ENCODE results near the gene CACNB1. TPM values are rescaled to one million over a fixed set of nuclear protein-coding genes. Genes with fewer than 3 reads are reported as not detected.

Gene CACNB1
- polyA plus RNA-seq, 1 of the 3 experiments (the other 2 are of a cell fraction) = 7.4 TPM

- Histone ChIP-seq H3K79me2 (ENCODE audit: insufficient read depth) (peaks cover 33% of the 10 kb centered on the region), H3F3A (replicated peaks; ENCODE audit: insufficient read depth) (peaks cover 16% of the 10 kb centered on the region), H3K9me2 (no peaks in the 10 kb centered on the region), H3K4me3 (ENCODE audit: low read depth in 2 of 2, low read length in 1 of 2) (no peak overlapping the region), H3K9ac (no peak overlapping the region), H4K20me1 (ENCODE audit: insufficient read depth) (0 out of 2 replicates have a peak, but pooled peaks cover 4% of the 10 kb centered on the region), H3K4me1 (ENCODE audit: control insufficient read depth in 1 of 2, insufficient read depth in 2 of 2, low read depth in 1 of 2, low read length in 1 of 2) (peaks cover 19 to 34% of the 10 kb centered on the region in 2 experiments; a peak in 2 of 4 replicates), H3K27me3 (ENCODE audit: insufficient read depth) (no peaks in the 10 kb centered on the region), H3K36me3 (replicated peaks in 1 of 2; ENCODE audit: control insufficient read depth in 1 of 2, insufficient read depth in 2 of 2, low read length in 1 of 2) (peaks cover 10 to 12% of the 10 kb centered on the region in 2 experiments), H3K27ac (ENCODE audit: low read depth in 2 of 2, low read length in 1 of 2) (no peak overlapping the region; a peak in 1 of 4 replicates), H2AFZ (ENCODE audit: low read depth) (no peak overlapping the region), H3K4me2 (peak overlapping the region; percentile 95), H3K9me3 (no peaks in the 10 kb centered on the region)
- no peak for DNase-seq
- WGBS (ENCODE audit: low lambda C conversion rate) = 86% methylated on average over 6 of the region's 10 CpGs
- ChIA-PET POLR2A (interaction anchor here (0.7 to 1.5 kb wide), 2 partner anchors 11 to 63 kb away, joined by 3 to 5 read pairs; no protein-coding TSS in a partner anchor), CTCF (interaction anchor here (1.2 to 29.0 kb wide), 6 partner anchors 9 to 212 kb away, joined by 5 to 781 read pairs (median 9); no protein-coding TSS in a partner anchor)
- no peak for TF ChIP-seq EP300 (IDR thresholded peaks at IDR 0.05; ENCODE audit: borderline replicate concordance in 1 of 2, low read depth in 1 of 2, low read length in 1 of 2)
- TF ChIP-seq USF1 (IDR thresholded peaks at IDR 0.05; ENCODE audit: borderline replicate concordance, low read depth) = no peak
- no peak for TF ChIP-seq TAF1 (IDR thresholded peaks at IDR 0.05; ENCODE audit: borderline replicate concordance, low read depth, low read length)
- TF ChIP-seq RCOR1 (IDR thresholded peaks at IDR 0.05; ENCODE audit: low read length) = no peak
- no peak for TF ChIP-seq JUND (IDR thresholded peaks at IDR 0.05)
- TF ChIP-seq CTCF (IDR thresholded peaks at IDR 0.05) = no peak
- no peak for TF ChIP-seq FOXM1 (IDR thresholded peaks at IDR 0.05; ENCODE audit: low read depth)
- no peak for TF ChIP-seq ELF1 (IDR thresholded peaks at IDR 0.05)
- no peak for TF ChIP-seq TCF12 (IDR thresholded peaks at IDR 0.05)
- no peak for TF ChIP-seq GABPA (IDR thresholded peaks at IDR 0.05; ENCODE audit: low read depth)
- TF ChIP-seq RAD21 (IDR thresholded peaks at IDR 0.05; ENCODE audit: low read length) = no peak
- TF ChIP-seq MXI1 (IDR thresholded peaks at IDR 0.05; ENCODE audit: low read depth, low read length) = no peak
- no peak for TF ChIP-seq CHD2 (IDR thresholded peaks at IDR 0.05; ENCODE audit: low read length, partially characterized antibody)
Measured at GRCh38 chr17:39194985-39195524, 2.4 kb downstream of the CACNB1 start.

GRCh38 chr17:39194089-39194984 lies 3.1 kb downstream of the CACNB1 start:
- Histone ChIP-seq H3K4me1 (ENCODE audit: control insufficient read depth in 1 of 2, insufficient read depth in 2 of 2, low read depth in 1 of 2, low read length in 1 of 2) (peaks cover 19 to 34% of the 10 kb centered on the region in 2 experiments; a peak in 2 of 4 replicates), H2AFZ (ENCODE audit: low read depth) (no peak overlapping the region), H3K4me2 (no peak overlapping the region), H3F3A (replicated peaks; ENCODE audit: insufficient read depth) (peaks cover 11% of the 10 kb centered on the region), H4K20me1 (ENCODE audit: insufficient read depth) (0 out of 2 replicates have a peak, but pooled peaks cover 4% of the 10 kb centered on the region), H3K4me3 (ENCODE audit: low read depth in 2 of 2, low read length in 1 of 2) (no peak overlapping the region), H3K9me3 (no peaks in the 10 kb centered on the region), H3K27me3 (ENCODE audit: insufficient read depth) (no peaks in the 10 kb centered on the region), H3K27ac (ENCODE audit: low read depth in 2 of 2, low read length in 1 of 2) (no peak overlapping the region; a peak in 1 of 4 replicates), H3K9ac (no peak overlapping the region), H3K36me3 (replicated peaks in 1 of 2; ENCODE audit: control insufficient read depth in 1 of 2, insufficient read depth in 2 of 2, low read length in 1 of 2) (peaks cover 10 to 12% of the 10 kb centered on the region in 2 experiments), H3K9me2 (no peaks in the 10 kb centered on the region), H3K79me2 (ENCODE audit: insufficient read depth) (peaks cover 33% of the 10 kb centered on the region)
- CTCF ChIA-PET = interaction anchor here (0.7 to 29.0 kb wide), 7 partner anchors 8 to 211 kb away, joined by 3 to 781 read pairs (median 8); no protein-coding TSS in a partner anchor
- WGBS (ENCODE audit: low lambda C conversion rate) = 67% methylated on average over 20 of the region's 20 CpGs
- POLR2A ChIA-PET = interaction anchor here (0.7 to 1.5 kb wide), 2 partner anchors 12 to 63 kb away, joined by 3 to 5 read pairs; no protein-coding TSS in a partner anchor
- DNase-seq = peak; percentile 90
- TF ChIP-seq FOXM1 (IDR thresholded peaks at IDR 0.05; ENCODE audit: low read depth) (no peak), JUND (IDR thresholded peaks at IDR 0.05) (no peak), NRF1 (IDR thresholded peaks at IDR 0.05; ENCODE audit: low read depth, low read length) (no peak), FOSL2 (IDR thresholded peaks at IDR 0.05; ENCODE audit: borderline replicate concordance, low read depth) (no peak), EP300 (IDR thresholded peaks at IDR 0.05; ENCODE audit: borderline replicate concordance in 1 of 2, low read depth in 1 of 2, low read length in 1 of 2) (no peak), RXRA (IDR thresholded peaks at IDR 0.05; ENCODE audit: borderline replicate concordance, low read depth) (no peak), POLR2AphosphoS5 (IDR thresholded peaks at IDR 0.05; ENCODE audit: low read depth, low read length) (no peak), TCF12 (IDR thresholded peaks at IDR 0.05) (no peak), CTCF (IDR thresholded peaks at IDR 0.05) (peak; percentile 35; the same call in 1 of the 2 replicates), YY1 (IDR thresholded peaks at IDR 0.05; ENCODE audit: low read depth) (no peak), IRF3 (IDR thresholded peaks at IDR 0.05; ENCODE audit: low read depth, low read length) (no peak)
